GM12891 (cell line): ENCODE measurements around the gene COL4A2.

Experiments used
- PAX5 ChIP-seq: IDR thresholded peaks from 2 replicates; pipeline ENCODE4 v1.6.1; 2011; ENCODE audit warnings: low read length, moderate library complexity, mild to moderate bottlenecking; ENCODE audit not compliant: insufficient read depth, severe bottlenecking
- POLR2A ChIP-seq: IDR thresholded peaks from 2 replicates; pipeline ENCODE4 v1.6.1; 2011; ENCODE audit warnings: low read depth, low read length, control low read depth
- POLR2AphosphoS5 ChIP-seq: IDR thresholded peaks from 2 replicates; pipeline ENCODE4 v1.6.1; 2011; ENCODE audit warnings: low read depth, low read length, control low read depth
- POU2F2 ChIP-seq: IDR thresholded peaks from 2 replicates; pipeline ENCODE4 v1.6.1; 2011; ENCODE audit warnings: low read depth, mild to moderate bottlenecking, control low read depth, low read length, moderate library complexity
- SPI1 ChIP-seq: IDR thresholded peaks from 2 replicates; pipeline ENCODE4 v1.6.1; 2011; ENCODE audit warnings: low read depth, low read length, control low read depth
- TAF1 ChIP-seq: IDR thresholded peaks from 2 replicates; pipeline ENCODE4 v1.6.1; 2011; ENCODE audit warnings: low read depth, low read length, control low read depth

DNA sequence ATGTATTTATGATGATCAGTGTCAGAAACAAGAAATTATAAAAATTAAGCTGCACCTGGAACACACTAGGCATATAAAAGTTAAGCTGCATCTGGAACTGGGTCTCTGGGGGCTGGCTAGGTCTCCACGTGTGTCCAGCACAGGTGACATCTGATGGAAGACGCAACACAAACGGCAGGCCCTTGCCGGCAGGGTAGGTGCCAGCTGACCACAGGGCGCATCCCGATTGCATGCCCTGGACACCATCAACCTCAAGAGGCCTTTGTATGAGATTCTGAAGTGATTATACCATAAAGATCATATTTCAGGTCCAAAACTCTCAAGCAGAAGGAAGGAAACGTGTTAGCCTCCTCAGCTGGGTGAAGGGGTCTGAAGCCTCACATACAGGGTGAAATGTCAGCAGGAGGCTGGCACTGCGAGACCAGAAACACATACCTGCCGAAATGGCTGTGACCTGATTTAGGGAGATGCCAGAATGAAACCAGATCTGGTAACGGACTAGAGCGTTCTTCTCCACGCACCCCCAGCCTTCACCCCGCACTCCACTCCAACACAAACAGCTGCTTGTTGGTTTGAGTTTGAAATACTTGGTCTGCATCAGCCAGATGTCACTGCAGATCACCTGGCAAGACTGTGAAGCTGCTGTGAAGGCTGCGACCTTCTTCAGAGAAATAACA is 37.4 kb upstream of the COL4A2 start:
- no peak for TF ChIP-seq POLR2A
- TF ChIP-seq POLR2AphosphoS5 = no peak
- no peak for TF ChIP-seq TAF1
- no peak for TF ChIP-seq SPI1
- no peak for TF ChIP-seq PAX5
- no peak for TF ChIP-seq POU2F2
